Esophagus (tissue), 2 donors: Measurements from ENCODE around the gene SLC10A1. TPM values are rescaled to one million over a fixed set of nuclear protein-coding genes. Genes with fewer than 3 reads are reported as not detected.

ENCODE experiments used
- H3K27ac ChIP-seq, 2 donors: one replicate each; pipeline ENCODE4 v1.5.1; 2013; ENCODE audit warnings: low read depth in 2 of 2, mild to moderate bottlenecking in 2 of 2, inconsistent platforms in 1 of 2, low read length in 1 of 2, moderate library complexity in 1 of 2
- H3K27me3 ChIP-seq, 2 donors: one replicate each; pipeline ENCODE4 v1.6.1; 2013; ENCODE audit warnings: low read length in 2 of 2, control low read depth in 1 of 2, mild to moderate bottlenecking in 1 of 2; ENCODE audit not compliant: insufficient read depth in 2 of 2, control insufficient read depth in 1 of 2
- H3K36me3 ChIP-seq, 2 donors: one replicate each; pipeline ENCODE4 v1.6.1; 2013; ENCODE audit warnings: low read length in 1 of 2; ENCODE audit not compliant: control insufficient read depth in 2 of 2, insufficient read depth in 2 of 2
- H3K4me1 ChIP-seq, 2 donors: one replicate each; pipeline ENCODE4 v1.6.1; 2013; ENCODE audit warnings: low read length in 1 of 2; ENCODE audit not compliant: control insufficient read depth in 2 of 2, insufficient read depth in 2 of 2
- H3K4me3 ChIP-seq, 2 donors: one replicate each; pipeline ENCODE4 v1.5.1; 2013; ENCODE audit warnings: low read length in 2 of 2, mild to moderate bottlenecking in 2 of 2, low read depth in 1 of 2, moderate library complexity in 1 of 2
- H3K9me3 ChIP-seq, 2 donors: one replicate each; pipeline ENCODE4 v1.6.1; 2013; ENCODE audit warnings: mild to moderate bottlenecking in 2 of 2, low read depth in 1 of 2, low read length in 1 of 2, moderate library complexity in 1 of 2; ENCODE audit not compliant: control insufficient read depth in 2 of 2, insufficient read depth in 1 of 2
- WGBS, 2 donors: extraction: QIAGEN DNeasy Blood & Tissue Kit; methylation state at CpG; one replicate each; pipeline ENCODE4 v1.1.7; 2013; 5-methylcytosine and 5-hydroxymethylcytosine counted together
- polyA plus RNA-seq, 2 donors: library from polyadenylated mRNA; stranded (reverse); fragments of 200-250 nt; gene quantifications; one replicate each; pipeline ENCODE4 v1.2.3, GENCODE V29; 2013
- donor health status: healthy with polysubstance abuse.
- donor health status: Bipolar disorder and iron deficiency.

SLC10A1 gene
- polyA plus RNA-seq, 2 donors, result not detected

- H3K27ac ChIP-seq, result no peak overlapping the region
- no peaks in the 10 kb centered on the region for H3K27me3 ChIP-seq
- no peaks in the 10 kb centered on the region for H3K9me3 ChIP-seq
- WGBS, 2 donors, result 86 to 93% methylated on average over 4 of the region's 4 CpGs
- no peaks in the 10 kb centered on the region for H3K4me1 ChIP-seq
- H3K36me3 ChIP-seq, result peaks cover 0 to 2% of the 10 kb centered on the region in 2 donors
- no peak overlapping the region for H3K4me3 ChIP-seq
Measured at GRCh38 chr14:69795691-69796090, 1.4 kb downstream of the SLC10A1 start.

GRCh38 chr14:69794791-69795190 is 2.2 kb downstream of the SLC10A1 start:
- Histone ChIP-seq H3K27me3 (no peaks in the 10 kb centered on the region), H3K36me3 (peaks cover 0 to 2% of the 10 kb centered on the region in 2 donors), H3K4me1 (no peaks in the 10 kb centered on the region), H3K27ac (no peak overlapping the region), H3K9me3 (no peaks in the 10 kb centered on the region), H3K4me3 (no peak overlapping the region)
- 90 to 92% methylated on average over 3 of the region's 3 CpGs for WGBS, 2 donors

- no peaks in the 10 kb centered on the region for H3K27me3 ChIP-seq
- no peaks in the 10 kb centered on the region for H3K9me3 ChIP-seq
- H3K4me1 ChIP-seq, result no peaks in the 10 kb centered on the region
- H3K4me3 ChIP-seq, result no peak overlapping the region
- 91 to 92% methylated on average over 7 of the region's 7 CpGs for WGBS, 2 donors
- peaks cover 0 to 2% of the 10 kb centered on the region in 2 donors for H3K36me3 ChIP-seq
- H3K27ac ChIP-seq, result no peak overlapping the region
Measured at GRCh38 chr14:69792887-69793421, 4.1 kb downstream of the SLC10A1 start.

GRCh38 chr14:69789118-69789640 is 7.9 kb downstream of the SLC10A1 start:
- no peaks in the 10 kb centered on the region for H3K4me1 ChIP-seq
- H3K27ac ChIP-seq, result no peak overlapping the region
- H3K27me3 ChIP-seq, result no peaks in the 10 kb centered on the region
- no peaks in the 10 kb centered on the region for H3K9me3 ChIP-seq
- H3K4me3 ChIP-seq, result no peak overlapping the region
- H3K36me3 ChIP-seq, result peaks cover 0 to 5% of the 10 kb centered on the region in 2 donors

GRCh38 chr14:69786603-69787002 is 10.4 kb downstream of the SLC10A1 start:
- no peaks in the 10 kb centered on the region for H3K27me3 ChIP-seq
- H3K4me1 ChIP-seq, result no peaks in the 10 kb centered on the region
- 93 to 98% methylated on average over 3 of the region's 3 CpGs for WGBS, 2 donors
- H3K36me3 ChIP-seq, result peaks cover 0 to 5% of the 10 kb centered on the region in 2 donors
- no peaks in the 10 kb centered on the region for H3K9me3 ChIP-seq
- H3K27ac ChIP-seq, result no peak overlapping the region
- no peak overlapping the region for H3K4me3 ChIP-seq

GRCh38 chr14:69784942-69785341 is 12.1 kb downstream of the SLC10A1 start:
- Histone ChIP-seq H3K27ac (no peak overlapping the region), H3K36me3 (peaks cover 0 to 7% of the 10 kb centered on the region in 2 donors)
- WGBS, 2 donors, result 93 to 100% methylated on average over 1 of the region's 1 CpG

DNA sequence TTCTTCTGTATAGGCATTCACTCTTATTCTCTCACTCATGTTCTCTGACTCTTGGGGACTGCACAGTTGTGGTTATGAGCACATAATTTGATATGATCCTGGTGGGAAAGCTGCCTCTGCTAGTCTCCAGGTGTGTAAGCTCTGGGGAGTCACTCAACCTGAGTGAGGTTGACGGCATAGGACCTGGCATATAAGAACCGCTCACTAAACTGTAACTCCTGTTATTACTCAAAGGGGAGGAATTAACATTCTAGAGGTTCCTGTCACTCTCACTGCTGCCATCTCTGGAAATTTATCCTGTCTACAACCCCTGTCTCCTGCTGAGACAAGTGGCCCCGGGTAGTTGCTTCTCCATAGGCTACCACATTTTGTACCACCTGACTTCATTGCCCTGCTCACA is 16.1 kb downstream of the SLC10A1 start:
- Histone ChIP-seq H3K27me3 (no peaks in the 10 kb centered on the region), H3K27ac (no peak overlapping the region), H3K36me3 (peaks cover 5 to 12% of the 10 kb centered on the region in 2 donors), H3K4me1 (no peaks in the 10 kb centered on the region), H3K9me3 (no peaks in the 10 kb centered on the region), H3K4me3 (no peak overlapping the region)
- WGBS, 2 donors, result 92 to 98% methylated on average over 3 of the region's 3 CpGs

More at GRCh38 chr14:69784942-69785341, 12.1 kb downstream of the SLC10A1 start:
- H3K4me1 ChIP-seq, result no peaks in the 10 kb centered on the region
- H3K27me3 ChIP-seq, result no peaks in the 10 kb centered on the region
- H3K4me3 ChIP-seq, result no peak overlapping the region
- H3K9me3 ChIP-seq, result no peaks in the 10 kb centered on the region

DNA sequence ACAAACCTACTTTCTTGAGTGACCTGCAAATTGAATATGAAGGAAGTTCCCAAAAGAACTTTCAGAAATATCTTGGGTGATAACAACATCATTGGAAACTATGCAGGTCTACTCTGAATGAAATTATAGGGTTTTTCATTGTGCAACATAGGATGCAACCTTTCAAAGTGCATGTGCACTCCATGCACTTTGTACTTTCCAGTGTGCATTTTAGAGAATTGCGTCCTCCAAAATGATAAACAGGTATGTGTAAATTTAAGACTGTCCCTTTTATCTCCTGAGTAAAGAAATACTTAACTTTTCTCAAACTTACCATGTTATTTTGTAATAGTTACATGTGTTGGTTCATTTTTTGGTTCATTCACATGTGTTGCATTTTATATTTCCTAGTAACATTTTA is 16.9 kb downstream of the SLC10A1 start:
- Histone ChIP-seq H3K27ac (no peak overlapping the region), H3K27me3 (no peaks in the 10 kb centered on the region), H3K4me1 (no peaks in the 10 kb centered on the region), H3K36me3 (peaks cover 7 to 12% of the 10 kb centered on the region in 2 donors), H3K4me3 (no peak overlapping the region), H3K9me3 (no peaks in the 10 kb centered on the region)
- 91 to 98% methylated on average over 1 of the region's 1 CpG for WGBS, 2 donors

- Histone ChIP-seq H3K36me3 (peaks cover 7 to 11% of the 10 kb centered on the region in 2 donors), H3K4me1 (no peaks in the 10 kb centered on the region), H3K9me3 (no peaks in the 10 kb centered on the region), H3K27ac (no peak overlapping the region), H3K27me3 (no peaks in the 10 kb centered on the region), H3K4me3 (no peak overlapping the region)
- WGBS, 2 donors, result 85 to 90% methylated on average over 2 of the region's 2 CpGs
Measured at GRCh38 chr14:69779088-69779487, 18.0 kb downstream of the SLC10A1 start.

DNA sequence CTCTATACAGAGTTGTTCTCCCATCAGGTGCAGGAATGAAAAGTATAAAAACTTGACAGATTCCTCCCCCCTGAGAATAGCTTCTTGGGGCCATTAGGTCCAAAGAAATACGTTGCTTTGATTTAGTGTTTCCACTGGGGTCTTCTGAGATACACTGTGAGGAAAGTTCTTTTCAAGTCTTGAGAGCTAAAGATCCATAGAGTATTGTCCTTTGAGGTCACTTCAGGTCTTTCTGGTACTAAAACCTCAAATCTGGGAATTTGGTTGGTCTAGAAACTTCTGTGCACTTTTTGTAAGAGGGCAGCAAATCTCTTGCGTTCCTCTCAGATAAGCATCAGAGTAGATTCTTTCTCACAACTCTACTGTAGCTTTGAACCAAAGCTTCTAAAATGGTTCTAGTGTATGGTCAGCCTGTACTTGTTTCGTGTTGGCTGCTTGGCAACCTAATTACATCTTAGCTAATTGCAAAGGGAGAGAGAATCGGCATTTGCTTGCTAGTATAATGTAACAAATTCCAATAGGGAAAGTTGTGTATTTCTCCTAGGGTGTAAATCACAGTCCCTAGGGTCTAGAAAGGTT is 20.1 kb downstream of the SLC10A1 start:
- no peaks in the 10 kb centered on the region for H3K4me1 ChIP-seq

More for the DNA sequence above, 20.1 kb downstream of the SLC10A1 start:
- Histone ChIP-seq H3K27me3 (no peaks in the 10 kb centered on the region), H3K36me3 (peaks cover 15 to 16% of the 10 kb centered on the region in 2 donors), H3K27ac (no peak overlapping the region), H3K4me3 (no peak overlapping the region), H3K9me3 (no peaks in the 10 kb centered on the region)
- WGBS, 2 donors, result 84 to 90% methylated on average over 4 of the region's 4 CpGs
